GM12872 (cell line): ENCODE results near the gene CCDC112.

Experiments
- TF ChIP-seq, protein P1 (sequence below): IDR thresholded peaks from 3 replicates; pipeline ENCODE4 v1.5.1; 2011; ENCODE audit warnings: low read depth, mild to moderate bottlenecking, low read length, moderate library complexity; ENCODE audit not compliant: insufficient read depth

Gene CCDC112

DNA sequence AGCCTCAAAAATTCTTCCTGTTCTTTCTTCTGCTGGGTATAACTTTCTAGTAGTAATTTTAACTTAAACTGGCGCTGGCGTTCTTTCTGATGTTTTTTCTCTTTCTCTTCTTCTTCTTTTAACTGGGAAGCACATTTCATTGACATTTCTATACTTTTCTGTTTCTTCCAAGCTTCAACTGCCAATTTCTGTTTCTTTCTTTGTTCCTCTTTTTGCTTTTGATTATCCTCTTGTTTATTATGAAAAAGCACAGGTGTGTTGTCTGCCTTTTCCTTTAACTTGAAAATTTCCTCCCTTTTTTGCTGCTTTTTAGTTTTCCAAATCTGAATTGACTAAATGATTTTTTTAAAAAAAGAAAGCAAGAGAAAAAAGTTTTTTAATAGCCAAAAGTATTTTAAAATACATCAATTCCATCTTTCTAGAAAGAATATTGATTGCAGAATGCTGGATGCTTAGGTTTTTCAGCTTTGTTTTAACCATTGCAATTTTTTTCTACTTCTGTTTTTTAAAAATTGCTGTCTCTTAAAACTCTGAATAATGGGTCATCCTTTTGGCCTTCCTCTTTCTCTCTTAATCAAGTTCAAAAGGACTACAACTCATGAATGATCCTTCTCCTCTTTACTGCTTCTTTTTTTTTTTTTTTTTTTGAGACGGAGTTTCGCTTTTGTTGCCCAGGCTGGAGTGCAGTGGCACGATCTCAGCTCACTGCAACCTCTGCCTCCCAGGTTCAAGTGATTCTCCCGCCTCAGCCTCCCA is 25.0 kb downstream of the CCDC112 start:
- TF ChIP-seq, protein P1, sequence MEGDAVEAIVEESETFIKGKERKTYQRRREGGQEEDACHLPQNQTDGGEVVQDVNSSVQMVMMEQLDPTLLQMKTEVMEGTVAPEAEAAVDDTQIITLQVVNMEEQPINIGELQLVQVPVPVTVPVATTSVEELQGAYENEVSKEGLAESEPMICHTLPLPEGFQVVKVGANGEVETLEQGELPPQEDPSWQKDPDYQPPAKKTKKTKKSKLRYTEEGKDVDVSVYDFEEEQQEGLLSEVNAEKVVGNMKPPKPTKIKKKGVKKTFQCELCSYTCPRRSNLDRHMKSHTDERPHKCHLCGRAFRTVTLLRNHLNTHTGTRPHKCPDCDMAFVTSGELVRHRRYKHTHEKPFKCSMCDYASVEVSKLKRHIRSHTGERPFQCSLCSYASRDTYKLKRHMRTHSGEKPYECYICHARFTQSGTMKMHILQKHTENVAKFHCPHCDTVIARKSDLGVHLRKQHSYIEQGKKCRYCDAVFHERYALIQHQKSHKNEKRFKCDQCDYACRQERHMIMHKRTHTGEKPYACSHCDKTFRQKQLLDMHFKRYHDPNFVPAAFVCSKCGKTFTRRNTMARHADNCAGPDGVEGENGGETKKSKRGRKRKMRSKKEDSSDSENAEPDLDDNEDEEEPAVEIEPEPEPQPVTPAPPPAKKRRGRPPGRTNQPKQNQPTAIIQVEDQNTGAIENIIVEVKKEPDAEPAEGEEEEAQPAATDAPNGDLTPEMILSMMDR = no peak

DNA sequence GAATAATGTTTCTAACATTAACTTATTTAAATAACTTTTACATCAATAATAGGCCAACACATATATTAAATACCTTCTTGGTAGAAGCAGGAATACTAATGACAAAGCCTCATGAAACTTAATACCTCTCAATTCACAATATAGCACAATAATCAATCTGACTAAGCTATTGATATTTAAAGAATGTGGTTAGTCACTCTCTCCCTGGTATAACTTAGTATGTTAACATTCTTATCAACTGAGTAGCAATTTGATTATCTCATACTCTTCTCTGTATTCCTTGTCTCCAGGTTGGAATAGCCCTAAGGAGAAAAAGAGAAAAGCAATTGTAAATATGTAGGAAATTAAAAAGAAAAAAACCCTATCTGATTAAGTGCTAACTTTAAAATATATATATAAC is 28.8 kb downstream of the CCDC112 start:
- TF ChIP-seq, protein P1 = no peak

DNA sequence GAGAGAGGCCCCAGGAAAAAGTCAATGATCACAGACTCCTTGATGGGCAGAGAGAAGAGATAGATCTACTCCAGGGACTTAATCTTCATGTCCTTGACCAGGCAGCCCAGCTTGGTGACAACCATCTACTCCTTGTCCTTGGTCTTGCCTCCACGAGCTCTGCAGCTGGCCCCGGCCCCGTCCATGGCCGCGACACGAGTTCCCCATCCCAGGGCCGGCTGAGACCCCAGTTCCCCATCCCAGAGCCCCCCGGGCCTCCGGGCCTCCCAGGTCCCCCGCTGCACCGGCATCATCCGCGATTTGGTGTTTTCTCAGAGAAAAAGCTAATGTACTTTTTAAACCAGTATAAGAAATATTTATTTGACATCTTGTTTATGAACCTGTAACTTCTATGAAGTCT is 31.2 kb downstream of the CCDC112 start:
- TF ChIP-seq, protein P1 = no peak

DNA sequence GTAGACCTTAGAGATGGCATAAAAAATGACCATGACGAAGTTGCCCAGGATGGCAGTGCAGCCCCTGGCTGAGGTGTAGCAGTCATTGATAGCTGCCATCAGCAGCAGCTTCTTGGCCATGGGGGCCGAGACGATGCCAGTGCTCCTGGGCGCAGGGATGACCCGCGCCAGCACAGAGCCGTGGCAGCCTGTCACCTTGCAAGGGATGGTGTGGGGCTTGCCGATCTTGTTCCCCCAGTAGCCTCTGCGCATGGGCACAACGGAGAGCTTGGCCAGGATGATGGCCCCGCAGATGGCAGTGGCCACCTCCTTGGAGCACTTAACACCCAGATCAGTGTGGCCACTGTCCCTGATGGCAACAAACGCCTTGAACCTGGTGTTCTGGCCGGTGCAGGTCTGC is 31.7 kb downstream of the CCDC112 start:
- TF ChIP-seq, protein P1 = no peak

DNA sequence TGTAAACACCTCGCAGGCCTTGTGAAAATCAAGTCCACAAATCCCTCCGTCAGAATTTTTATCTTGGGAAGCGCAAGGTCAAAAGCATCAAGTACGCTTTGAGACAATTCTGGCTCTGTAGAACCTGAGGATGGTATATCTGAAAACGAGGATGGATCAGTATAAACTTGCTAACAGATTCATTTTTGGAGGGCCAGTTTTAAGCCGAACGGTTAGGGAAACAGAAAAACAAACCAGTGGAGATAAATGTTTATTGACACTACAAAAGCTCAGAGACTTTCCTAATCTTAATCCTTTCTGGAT is 33.4 kb downstream of the CCDC112 start:
- TF ChIP-seq, protein P1 = no peak

DNA sequence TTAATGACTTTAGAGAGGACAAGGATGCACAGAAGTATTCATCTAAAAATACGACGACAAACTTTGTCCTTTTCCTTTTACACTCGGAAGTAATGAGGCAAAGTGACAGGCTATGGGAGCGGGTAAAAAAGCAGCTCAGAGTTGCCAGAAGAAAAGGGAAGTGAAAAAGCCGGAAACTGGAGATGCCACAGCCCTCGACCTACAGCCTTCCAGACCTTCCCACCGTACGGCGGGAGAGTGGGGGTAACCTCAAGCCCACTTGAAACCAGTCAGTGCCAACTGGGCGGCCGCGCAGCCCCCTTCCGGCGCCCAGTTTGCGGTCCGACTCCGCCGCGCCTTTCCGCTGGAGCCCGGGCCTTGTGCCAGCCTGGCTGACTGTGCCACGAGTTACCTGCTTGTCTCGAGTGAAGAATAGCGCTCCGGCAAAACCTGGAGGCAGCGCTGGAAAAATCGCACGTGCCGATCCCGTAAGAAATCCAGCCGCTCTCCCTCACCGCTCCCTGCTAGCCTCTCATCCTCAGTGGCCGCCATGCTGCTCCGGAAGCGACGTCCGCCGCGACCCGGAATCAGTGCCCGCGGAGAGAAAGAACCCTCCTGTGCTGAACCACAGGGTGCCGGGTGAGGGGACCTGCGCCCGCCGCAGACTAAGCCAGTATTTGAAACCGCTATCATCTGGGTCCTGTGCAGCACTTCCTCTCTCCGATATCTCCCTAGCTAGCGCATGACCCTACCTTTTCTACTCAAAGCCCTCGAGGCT is 34.0 kb downstream of the CCDC112 start, which contains the start of gene PGGT1B:
Gene PGGT1B (minus strand): TSS at position 557 of the 757 bp plus-strand sequence. CDS start 26 bp downstream, at position 531.
- TF ChIP-seq, protein P1 = no peak

DNA sequence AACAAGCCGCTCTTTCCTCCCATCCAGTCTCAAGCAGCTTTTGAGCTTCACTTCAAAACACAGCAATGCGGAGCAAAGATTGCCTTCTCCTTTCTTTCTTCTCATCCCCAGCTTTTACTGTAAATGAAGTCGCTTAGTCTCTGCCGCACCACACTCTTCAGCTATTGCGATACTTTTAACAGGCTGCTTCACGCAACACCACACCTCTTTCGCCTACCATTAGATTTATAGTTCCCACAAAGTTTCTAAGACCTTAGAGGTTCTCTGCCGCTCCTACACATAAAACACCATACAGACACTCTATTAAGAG is 34.5 kb downstream of the CCDC112 start:
- TF ChIP-seq, protein P1 = no peak
